Limb (tissue), 2 donors: ENCODE measurements around the gene CD19.
"Not testable (repeated sequence)": the region's sequence is repeated elsewhere in the genome, so short reads cannot be mapped to it uniquely, and the experiment has no call there.

ENCODE experiments used
- DNase-seq, 2 donors: peaks; one replicate each; pipeline ENCODE4 v3.0.0-alpha.2; 2016; ENCODE audit errors: extremely low spot score in 2 of 2

Gene CD19

DNA sequence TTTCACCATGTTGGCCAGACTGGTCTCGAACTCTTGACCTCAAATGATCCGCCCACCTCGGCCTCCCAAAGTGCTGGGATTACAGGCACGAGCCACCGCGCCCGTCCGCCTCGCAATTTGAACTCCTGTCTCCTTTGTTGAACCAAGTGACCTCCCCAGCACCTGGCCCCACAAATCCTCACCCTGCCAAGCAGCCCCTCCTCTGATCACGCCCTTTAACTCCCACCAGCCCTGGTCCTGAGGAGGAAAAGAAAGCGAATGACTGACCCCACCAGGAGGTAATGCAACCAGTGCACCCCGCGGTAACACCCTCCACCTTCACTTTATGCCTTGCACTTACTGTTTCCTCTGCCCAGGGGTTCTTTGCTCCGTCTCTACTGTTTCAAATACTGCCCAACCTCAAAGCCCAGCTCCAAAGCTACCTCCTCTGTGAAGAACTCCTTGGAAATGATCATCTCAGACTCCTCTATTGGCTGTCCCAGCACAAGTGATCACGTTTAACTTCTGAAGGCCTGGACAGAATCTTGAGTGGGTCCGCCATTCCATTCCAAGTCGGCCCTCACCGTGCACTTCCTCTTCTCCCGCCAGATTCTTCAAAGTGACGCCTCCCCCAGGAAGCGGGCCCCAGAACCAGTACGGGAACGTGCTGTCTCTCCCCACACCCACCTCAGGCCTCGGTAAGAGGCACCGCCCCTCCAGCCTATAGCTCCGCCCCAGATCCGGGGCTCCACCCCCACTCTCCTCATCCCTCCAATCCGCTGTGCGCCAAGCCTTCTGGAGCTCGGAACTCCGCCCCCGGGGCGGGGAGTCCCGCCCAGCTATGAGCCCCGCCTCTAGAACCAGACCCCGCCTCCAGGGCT lies 4.4 kb downstream of the CD19 start:
- DNase-seq, result peak; percentile 41 to 63

DNA sequence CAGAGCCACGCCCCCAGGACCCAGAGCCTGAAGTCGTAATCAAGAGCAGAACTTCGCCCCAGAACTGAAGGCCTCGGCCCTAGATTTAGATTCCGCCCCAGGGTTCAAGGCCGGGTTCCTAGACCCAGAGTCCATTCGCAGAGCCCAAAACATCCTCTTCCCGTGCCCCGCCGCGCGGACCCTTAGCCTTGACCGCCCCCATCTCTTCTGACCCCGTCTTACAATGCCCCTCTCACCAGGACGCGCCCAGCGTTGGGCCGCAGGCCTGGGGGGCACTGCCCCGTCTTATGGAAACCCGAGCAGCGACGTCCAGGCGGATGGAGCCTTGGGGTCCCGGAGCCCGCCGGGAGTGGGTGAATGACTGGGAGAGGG lies 5.0 kb downstream of the CD19 start:
- no peak for DNase-seq

DNA sequence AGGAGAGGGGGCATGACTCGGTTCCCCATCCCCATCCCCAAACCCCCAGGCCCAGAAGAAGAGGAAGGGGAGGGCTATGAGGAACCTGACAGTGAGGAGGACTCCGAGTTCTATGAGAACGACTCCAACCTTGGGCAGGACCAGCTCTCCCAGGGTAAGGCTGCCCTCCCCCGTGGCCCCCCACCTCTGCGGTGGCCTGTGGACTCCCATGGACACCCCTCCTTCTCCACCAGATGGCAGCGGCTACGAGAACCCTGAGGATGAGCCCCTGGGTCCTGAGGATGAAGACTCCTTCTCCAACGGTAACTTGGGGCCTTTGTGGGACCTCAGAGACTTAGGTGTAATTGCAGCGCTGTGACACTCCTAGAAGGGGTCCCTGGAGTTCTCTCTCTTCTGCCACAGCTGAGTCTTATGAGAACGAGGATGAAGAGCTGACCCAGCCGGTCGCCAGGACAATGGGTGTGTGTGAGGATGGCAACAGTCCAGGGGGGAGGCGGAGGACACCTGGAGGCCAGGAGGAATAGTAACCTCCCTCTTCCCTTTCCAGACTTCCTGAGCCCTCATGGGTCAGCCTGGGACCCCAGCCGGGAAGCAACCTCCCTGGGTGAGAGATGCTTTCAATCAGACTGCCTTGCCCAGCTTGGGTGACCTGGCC lies 5.6 kb downstream of the CD19 start:
- DNase-seq, result no peak

DNA sequence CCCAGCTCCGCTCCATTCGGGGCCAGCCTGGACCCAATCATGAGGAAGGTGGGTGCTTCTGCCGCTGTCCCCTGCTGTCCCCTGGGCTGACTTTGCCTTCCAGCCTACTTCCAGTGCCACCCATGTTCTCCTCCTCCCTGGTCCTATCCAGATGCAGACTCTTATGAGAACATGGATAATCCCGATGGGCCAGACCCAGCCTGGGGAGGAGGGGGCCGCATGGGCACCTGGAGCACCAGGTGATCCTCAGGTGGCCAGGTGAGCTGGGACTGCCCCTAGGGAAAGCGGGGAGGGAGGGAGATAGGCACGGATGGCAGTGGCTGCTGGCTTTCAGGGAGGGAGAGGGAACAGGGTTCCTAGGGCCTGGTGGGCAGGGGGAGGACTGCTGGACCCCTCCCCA lies 7.0 kb downstream of the CD19 start:
- no peak for DNase-seq

DNA sequence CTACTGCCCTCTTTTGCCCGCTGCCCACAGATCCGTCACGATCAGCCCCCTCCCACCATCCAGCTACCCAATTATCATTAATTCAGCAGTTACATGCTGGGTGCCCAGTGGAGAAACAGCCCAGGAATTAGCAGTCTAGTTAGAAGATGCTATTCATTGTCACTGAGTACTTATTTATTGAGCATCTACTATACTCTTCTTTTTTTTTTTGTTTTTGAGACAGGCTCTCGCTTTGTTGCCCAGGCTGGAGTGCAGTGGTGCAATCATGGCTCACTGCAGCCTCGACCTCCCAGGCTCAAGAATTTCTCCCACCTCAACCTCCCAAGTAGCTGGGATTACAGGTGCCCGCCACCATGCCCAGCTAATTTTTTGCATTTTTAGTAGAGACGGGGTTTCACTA lies 8.1 kb downstream of the CD19 start:
- DNase-seq, result not testable (repeated sequence)

DNA sequence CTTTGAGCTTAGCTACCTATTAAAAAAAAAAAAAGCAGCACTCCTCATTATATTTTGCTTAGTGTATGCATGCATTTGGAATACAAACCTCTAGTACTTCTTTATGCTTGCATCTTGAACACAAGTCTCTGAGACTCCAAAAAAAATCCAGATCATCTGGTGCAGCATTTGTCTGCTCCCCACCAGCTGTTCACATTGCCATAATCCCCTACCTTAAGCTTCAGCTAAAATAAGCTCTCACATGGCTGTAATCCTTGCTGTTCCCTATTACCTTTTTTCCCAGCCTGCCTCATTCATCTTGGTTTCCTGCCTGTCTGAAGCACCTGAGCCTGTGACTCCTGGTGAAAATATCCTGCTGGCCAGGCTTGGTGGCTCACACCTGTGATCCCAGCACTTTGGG lies 11.5 kb downstream of the CD19 start:
- DNase-seq, result no peak

DNA sequence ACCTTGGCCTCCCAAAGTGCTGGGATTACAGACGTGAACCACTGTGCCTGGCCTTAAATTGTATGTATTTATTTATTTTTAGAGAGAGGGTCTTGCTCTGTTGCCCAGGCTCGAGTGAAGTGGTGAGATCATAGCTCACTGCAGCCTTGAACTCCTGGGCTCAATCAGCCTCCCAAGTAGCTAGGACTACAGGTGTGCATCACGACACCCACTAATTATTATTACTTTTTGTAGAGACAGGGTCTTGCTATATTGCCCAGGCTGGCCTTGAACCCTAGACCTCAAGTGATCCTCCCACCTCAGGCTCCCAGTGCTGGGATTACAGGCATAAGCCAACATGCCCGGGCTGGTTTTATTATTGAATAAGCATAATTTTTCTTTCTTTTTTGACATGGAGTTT lies 14.9 kb downstream of the CD19 start:
- DNase-seq, result no peak

DNA sequence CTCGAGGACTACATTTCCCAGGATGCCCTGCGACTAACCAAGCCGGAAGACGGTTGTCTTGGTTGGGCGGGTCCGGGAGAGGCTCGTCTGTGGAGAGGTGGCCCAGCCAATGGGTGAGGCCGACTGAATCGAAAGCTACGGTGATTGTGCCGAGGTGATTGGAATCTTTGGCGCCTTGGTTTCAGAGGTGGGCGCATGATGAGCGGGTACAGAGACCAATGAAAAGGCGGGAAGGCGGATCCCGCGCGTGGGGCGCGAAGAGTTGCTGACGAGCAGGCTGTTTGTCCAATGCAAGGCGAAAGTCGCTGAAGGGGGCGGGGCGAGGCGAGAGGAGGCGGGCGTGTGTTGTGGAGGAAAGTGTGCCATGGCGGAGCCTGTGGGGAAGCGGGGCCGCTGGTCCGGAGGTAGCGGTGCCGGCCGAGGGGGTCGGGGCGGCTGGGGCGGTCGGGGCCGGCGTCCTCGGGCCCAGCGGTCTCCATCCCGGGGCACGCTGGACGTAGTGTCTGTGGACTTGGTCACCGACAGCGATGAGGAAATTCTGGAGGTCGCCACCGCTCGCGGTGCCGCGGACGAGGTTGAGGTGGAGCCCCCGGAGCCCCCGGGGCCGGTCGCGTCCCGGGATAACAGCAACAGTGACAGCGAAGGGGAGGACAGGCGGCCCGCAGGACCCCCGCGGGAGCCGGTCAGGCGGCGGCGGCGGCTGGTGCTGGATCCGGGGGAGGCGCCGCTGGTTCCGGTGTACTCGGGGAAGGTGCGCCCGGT lies 19.1 kb downstream of the CD19 start, which contains the start of gene NFATC2IP:
Gene NFATC2IP (plus strand): TSS at position 290 of the 762 bp plus-strand sequence. CDS start 75 bp downstream, at position 365.
- DNase-seq, result peak; percentile 100

DNA sequence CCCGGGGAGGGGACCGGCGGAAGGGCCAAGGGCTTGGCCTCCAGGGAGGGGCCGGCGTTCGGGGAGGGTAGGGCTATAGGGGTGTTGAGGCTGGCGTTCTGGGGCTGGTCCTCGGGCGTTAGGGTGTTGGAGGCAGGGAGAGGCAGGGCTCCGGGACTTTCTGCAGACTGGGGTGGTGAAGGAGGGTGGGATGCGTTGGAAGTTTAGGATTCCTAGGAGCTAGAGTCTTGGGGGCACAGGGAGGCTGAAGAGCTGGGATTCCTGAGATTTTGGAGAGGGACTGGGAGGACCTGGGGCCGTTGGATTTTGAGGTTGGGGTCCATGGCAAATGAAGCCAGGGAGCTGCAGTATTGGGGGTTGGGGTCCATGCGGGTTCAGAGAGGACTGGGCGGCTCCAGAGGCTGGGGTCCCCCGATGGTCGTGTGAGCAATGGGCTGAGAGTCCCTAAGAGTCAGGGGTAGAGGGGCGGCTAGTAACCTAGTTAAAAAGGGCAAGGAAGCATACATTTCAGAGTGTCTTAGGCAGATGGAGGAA lies 19.7 kb downstream of the CD19 start:
- DNase-seq, result peak in 1 of 2 donors; percentile 2

DNA sequence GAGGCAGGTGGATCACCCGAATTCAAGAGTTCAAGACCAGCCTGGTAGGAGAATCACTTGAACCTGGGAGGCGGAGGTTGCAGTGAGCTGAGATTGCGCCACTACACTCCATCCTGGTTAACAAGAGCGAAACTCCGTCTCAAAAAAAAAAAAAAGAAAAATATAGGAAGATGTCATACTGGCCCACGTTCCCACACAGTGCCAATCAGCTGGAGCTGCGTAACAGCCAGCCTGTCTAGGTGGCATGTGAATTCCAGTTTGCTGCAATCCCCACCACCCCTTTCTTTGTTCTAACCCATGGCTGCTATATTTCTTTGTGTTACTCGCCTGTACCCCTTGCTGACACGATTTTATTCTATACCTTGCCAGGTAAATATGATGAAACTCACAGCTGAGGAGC lies 26.4 kb downstream of the CD19 start:
- DNase-seq, result no peak

DNA sequence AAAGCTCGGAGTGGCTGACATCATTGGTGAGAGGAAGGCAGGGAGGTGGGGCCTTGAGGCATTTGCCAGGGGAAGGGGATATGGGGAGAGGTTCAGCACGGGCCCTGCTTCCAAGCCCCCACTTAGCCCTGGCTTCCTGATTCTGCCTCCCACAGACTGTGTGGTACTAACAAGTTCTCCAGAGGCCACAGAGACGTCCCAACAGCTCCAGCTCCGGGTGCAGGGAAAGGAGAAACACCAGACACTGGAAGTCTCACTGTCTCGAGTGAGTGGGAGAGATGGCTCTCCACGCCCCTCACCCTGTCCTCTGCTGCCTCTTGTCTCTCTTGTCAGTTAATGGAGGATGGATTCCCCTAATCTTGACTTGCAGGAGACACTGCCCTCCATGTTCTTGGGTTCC lies 27.1 kb downstream of the CD19 start:
- DNase-seq, result no peak

DNA sequence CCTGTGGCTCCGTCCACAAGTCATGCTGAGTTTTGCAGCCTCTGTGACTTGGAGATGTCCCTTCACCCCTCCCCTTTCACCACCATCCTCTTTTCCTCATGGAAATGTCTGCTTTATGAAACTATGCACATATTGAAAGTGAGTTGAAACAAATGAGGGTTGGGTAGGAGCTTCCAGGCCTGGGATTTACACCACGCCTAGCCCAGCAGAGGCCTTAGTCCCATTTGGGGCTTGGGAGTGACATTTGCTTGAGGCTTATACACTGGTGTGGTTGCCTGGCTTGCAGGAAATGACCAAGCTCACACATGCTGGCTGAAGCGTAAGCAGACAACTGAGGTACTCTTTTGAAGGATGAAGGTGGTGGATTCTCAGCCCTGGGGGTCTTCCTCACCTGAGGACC lies 32.3 kb downstream of the CD19 start:
- DNase-seq, result no peak

DNA sequence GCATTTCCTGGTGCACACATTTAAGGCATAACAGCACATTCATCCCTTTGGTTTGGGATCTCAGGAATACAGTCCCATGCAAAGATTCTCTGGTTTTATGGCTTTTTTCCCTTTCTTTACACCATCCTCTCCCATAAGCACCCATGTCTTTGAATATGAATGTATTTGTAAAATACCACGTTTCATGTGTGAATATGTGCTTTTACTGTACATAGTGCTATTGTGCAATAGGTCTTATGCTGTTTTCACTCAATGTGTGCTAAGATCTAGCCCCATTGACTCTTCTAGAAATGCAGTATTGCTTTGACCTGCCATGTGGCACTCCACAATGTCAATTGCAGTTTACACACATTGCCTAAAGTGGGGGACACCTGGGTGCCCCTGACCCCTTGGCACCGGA lies 32.7 kb downstream of the CD19 start:
- no peak for DNase-seq

DNA sequence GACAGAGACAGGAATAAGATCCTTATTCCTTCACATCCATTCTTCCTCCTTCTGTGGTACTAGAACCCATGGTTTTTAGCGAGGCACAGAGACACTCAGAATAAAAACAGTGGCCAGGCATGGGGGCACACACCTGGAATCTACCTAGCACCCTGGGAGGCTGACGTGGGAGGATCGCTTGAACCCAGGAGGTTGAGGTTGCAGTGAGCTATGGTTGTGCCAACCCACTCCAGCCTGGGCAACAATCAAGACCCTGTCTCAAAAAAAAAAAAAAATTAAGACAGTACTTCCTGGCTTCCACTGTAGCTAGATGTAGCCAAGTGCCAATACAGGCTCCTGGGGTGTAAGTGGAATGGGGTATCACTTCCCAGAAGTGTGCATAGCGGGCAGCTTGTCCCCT lies 35.4 kb downstream of the CD19 start:
- DNase-seq, result no peak

DNA sequence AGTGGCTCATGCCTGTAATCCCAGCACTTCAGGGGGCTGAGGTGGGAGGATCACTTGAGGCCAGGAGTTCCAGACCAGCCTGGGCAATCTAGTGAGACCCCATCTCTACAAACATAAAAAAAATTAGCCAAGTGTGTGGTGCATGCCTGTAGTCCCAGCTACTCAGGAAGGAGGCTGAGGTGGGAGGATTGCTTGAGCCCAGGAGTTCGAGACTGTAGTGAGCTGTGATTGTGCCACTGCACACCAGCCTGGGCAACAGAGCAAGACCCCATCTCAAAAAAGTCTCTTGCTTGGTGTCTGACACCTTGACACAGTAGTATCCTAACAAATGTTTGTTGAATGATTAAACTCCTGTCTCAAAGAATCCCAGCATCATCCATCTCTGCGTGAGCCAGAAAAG lies 37.9 kb downstream of the CD19 start:
- DNase-seq, result not testable (repeated sequence)

DNA sequence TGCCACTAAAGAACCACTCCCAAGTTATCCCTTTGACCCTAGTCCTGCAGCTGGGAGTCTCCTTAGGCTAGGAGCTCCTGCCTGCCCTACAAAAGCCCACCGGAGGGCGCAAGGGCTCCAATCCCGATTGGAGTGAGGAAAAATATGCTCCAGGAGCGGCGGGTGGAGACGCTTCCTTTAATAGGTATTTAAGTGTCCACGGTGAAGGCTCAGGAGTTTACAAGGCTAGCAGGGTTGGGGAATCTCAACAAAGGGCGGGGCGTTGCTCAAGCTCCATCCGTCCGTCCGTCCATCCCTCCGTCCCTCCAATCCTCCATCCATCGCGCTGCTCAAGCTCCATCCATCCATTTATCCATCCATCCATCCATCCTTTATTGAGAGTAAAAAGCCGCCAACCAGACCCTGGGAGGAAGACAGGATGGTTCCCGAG lies 42.3 kb downstream of the CD19 start:
- DNase-seq, result peak; percentile 53 to 76

DNA sequence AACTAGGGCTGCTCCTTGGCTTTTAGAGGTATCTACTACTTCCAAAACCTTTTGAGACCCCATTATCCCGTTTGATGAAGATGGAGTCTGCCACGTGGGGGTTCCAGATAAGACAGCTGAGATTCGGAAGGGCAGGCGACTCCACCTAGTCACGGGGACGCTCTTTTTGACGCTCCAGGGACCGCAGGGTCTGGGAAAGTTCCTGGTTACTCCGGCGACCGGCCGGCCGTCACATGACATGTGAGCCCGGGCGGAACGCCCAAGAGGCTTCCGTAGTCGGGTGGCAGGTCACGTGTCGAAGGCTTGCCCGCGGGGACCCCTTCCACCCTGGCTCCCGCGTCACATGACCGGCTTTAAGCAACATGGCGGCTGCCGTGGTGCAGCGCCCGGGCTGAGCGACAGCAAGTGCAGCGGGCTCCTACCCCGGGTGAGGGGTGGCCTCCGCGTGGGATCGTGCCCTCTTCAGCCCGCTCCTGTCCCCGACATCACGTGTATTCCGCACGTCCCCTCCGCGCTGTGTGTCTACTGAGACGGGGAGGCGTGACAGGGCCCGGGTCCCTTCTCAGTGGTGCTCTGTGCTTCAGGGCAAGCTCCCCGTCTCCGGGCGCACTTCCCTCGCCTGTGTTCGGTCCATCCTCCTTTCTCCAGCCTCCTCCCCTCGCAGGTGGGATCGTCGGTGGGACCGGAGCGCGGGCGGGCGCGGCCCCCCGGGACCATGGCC lies 42.8 kb downstream of the CD19 start, which contains the start of gene SPNS1:
Gene SPNS1 (plus strand): TSS at position 342 of the 721 bp plus-strand sequence. CDS start 374 bp downstream, at position 716.
- DNase-seq, result peak; percentile 96 to 97

DNA sequence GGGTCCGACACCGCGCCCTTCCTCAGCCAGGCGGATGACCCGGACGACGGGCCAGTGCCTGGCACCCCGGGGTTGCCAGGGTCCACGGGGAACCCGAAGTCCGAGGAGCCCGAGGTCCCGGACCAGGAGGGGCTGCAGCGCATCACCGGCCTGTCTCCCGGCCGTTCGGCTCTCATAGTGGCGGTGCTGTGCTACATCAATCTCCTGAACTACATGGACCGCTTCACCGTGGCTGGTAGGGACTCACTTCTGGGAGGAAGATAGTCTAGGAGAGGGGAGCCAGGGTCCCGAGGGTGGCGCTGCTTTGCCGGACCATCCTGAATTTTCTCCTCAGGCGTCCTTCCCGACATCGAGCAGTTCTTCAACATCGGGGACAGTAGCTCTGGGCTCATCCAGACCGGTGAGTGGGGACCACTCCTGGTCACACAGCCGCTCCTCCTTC lies 43.4 kb downstream of the CD19 start:
- no peak for DNase-seq

DNA sequence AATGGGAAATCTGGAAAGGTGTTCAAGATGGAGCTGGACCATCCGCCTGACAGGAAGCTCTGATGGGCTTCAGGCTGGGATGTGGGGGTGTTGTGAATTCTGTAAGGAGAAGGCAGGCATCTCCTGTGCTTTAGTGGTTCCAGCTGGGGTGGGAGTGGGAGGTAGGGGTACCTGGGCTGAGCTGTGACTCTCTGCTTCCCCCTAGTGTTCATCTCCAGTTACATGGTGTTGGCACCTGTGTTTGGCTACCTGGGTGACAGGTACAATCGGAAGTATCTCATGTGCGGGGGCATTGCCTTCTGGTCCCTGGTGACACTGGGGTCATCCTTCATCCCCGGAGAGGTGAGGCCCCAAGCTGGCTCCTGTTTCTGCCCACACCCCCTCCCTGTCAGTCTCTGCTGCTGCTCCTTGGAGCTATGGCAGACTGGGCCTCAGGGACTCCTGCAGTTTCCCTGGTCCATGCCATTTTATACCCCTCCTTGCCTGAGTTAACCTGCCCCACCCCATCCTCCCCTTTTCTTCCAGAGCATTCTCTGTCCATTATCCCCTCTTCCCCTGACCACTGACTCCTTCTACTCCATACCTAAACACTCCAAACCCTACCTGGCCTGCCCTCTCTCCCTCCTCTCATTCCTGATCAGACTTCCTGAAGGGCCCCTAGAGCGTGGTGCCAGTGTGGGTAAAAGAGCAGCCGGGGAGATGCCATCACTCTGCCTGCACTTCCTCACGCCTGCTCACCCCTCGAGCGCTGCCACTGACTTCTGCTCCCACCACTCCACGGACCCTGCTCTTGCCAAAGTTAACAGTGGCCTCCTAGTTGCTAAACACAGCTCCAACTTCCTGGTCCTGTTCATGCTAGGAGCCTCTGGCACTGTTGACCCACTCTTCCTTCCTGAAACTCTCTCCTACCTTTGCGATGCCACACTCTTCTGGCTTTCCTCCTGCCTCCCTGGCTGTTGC lies 46.2 kb downstream of the CD19 start:
- DNase-seq, result no peak

DNA sequence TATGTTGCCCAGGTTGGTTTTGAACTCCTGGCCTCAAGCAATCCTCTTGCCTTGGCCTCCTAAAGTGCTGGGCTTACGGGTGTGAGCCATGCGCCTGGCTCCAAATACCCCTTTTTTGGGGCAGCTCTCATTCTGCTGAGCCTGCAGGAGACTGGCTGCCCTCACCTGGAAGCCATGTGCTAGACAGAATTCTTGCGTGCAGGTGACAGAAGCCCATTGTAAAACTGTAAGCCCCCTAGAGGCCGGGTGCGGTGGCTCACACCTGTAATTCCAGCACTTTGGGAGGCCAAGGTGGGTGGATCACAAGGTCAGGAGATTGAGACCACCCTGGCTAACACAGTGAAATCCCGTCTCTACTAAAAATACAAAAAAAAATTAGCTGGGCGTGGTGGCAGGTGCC lies 48.6 kb downstream of the CD19 start:
- not testable (repeated sequence) for DNase-seq
